OCI-LY1 (cell line): ENCODE data around the gene SHMT1.

Experiments
- CTCF ChIP-seq: fragments of 200-600 bp; sonication (generic), shearing (Covaris generic); IDR thresholded peaks from 2 replicates; pipeline ENCODE4 v1.5.1; 2017; ENCODE audit warnings: mild to moderate bottlenecking, antibody characterized with exemption, low read length, moderate library complexity, mixed read lengths
- EZH2 ChIP-seq: fragments of 200-600 bp; sonication (generic), shearing (Covaris generic); IDR thresholded peaks from 2 replicates; pipeline ENCODE4 v1.8.0; 2017; ENCODE audit warnings: borderline replicate concordance, mixed run types, mild to moderate bottlenecking, antibody characterized with exemption, low read length, moderate library complexity, mixed read lengths

DNA sequence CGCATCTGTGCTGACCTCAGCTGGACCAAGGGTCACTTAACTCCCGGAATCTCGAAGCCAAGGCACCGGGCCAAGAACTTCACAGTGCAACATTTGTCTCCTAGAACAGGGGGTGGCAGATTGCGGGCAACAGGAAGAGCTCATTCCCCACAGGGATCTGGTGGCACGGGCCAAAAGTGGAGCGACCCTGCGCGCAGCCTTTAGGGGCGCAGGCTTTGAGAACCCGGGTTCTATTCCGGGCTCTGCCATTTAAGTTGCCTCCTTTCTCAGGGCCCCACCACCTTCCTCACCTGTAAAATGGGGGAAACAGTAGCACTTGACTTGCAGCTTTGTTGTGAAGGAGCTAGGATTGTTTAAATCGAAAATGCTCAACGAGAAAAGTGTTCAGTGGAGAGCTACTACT, 651 bp downstream of the SHMT1 start:
- TF ChIP-seq EZH2 (no peak), CTCF (no peak)
